ENCODE measurements around the gene ZDHHC4.

ZDHHC4 gene

DNA sequence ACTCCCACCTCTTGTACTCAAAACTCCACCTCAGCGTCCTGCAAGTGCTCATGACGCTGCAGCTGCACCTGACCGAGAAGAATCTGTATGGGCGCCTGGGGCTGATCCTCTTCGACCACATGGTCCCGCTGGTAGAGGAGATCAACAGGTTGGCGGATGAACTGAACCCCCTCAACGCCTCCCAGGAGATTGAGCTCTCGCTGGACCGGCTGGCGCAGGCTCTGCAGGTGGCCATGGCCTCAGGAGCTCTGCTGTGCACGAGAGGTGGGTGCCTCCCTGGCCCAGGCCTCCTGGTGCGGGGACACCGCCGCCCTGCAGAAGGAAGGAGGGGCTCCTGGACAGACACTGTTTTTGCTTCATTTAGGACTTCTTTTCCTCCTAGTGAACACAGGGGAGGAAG, 22.8 kb downstream of the ZDHHC4 start:
- peaks cover 46 to 93% of the 10 kb centered on the region in 2 donors for H3K36me3 ChIP-seq (replicated peaks in 1 of 2; ENCODE audit: control insufficient read depth in 2 of 2, insufficient read depth in 2 of 2, low read length in 2 of 2)
- H2BK5ac ChIP-seq (ENCODE audit: low read length): no peak overlapping the region
- H2AK5ac ChIP-seq (ENCODE audit: low read depth, low read length): no peak overlapping the region
- no peaks in the 10 kb centered on the region for H3K27me3 ChIP-seq (ENCODE audit: control insufficient read depth in 3 of 3, insufficient read depth in 3 of 3, low read depth in 1 of 3, low read length in 3 of 3)
- H3K4me3 ChIP-seq (ENCODE audit: low read length in 2 of 2): no peak overlapping the region
- no peak overlapping the region for H2AFZ ChIP-seq (ENCODE audit: low read length)
- H4K8ac ChIP-seq (ENCODE audit: low read depth, low read length): no peak overlapping the region
- no peak overlapping the region for H2BK120ac ChIP-seq (ENCODE audit: low read depth, low read length)
- H3K4ac ChIP-seq (ENCODE audit: low read length): no peak overlapping the region
- no CpG with 5 or more reads among the region's 15 CpGs for WGBS, 2 donors (ENCODE audit: extremely low coverage in 2 of 2, insufficient read length in 2 of 2, insufficient replicate concordance in 1 of 2)
- H3K79me1 ChIP-seq (ENCODE audit: low read depth, low read length): peaks cover 2% of the 10 kb centered on the region
- H3K27ac ChIP-seq (replicated peaks; ENCODE audit: low read length): no peak overlapping the region
- no peak overlapping the region for H2BK12ac ChIP-seq (ENCODE audit: low read length)
- H3K9me3 ChIP-seq (replicated peaks in 1 of 2; ENCODE audit: control insufficient read depth in 2 of 2, insufficient read depth in 1 of 2, low read depth in 1 of 2, low read length in 2 of 2): no peaks in the 10 kb centered on the region
- no peak overlapping the region for H2BK15ac ChIP-seq (ENCODE audit: low read length)
- H4K91ac ChIP-seq (ENCODE audit: low read depth, low read length, poor library complexity): no peak overlapping the region
- no peak overlapping the region for H3K14ac ChIP-seq (ENCODE audit: low read length)
- no peak for DNase-seq (ENCODE audit: low spot score)
- H3K23ac ChIP-seq (ENCODE audit: low read depth, low read length, poor library complexity): no peak overlapping the region
- H3K4me1 ChIP-seq (ENCODE audit: control insufficient read depth in 2 of 2, insufficient read depth in 1 of 2, low read depth in 1 of 2, low read length in 2 of 2): no peaks in the 10 kb centered on the region
- H3K18ac ChIP-seq (ENCODE audit: low read length): no peak overlapping the region
- H3K9ac ChIP-seq (ENCODE audit: low read depth, low read length, poor library complexity): no peak overlapping the region
- no peak overlapping the region for H3K4me2 ChIP-seq (ENCODE audit: insufficient read depth, low read length, poor library complexity, severe bottlenecking)

DNA sequence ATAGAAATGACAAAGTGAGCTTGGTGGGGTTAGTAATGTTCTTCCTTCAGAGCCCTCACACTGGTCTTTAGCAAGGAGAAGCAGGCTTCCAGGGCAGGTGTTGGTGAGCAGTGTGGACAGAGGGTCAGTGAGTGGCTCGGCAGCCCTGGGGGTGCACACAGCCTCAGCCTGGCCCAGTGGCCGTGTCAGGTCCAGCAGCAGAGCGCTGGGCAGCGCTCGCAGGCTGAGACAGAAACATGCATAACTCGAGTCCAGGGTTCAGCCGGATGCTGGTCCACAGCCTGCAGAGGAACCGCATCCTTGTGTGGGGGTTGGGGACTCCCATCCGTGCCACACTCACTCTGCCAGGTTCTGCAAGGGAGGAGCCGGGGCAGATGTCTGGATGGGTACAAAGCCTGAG, 27.2 kb downstream of the ZDHHC4 start:
- Histone ChIP-seq H3K27ac (replicated peaks; ENCODE audit: low read length) (no peak overlapping the region), H3K27me3 (ENCODE audit: control insufficient read depth in 3 of 3, insufficient read depth in 3 of 3, low read depth in 1 of 3, low read length in 3 of 3) (no peaks in the 10 kb centered on the region), H2AFZ (ENCODE audit: low read length) (no peak overlapping the region), H4K91ac (ENCODE audit: low read depth, low read length, poor library complexity) (no peak overlapping the region), H3K4me2 (ENCODE audit: insufficient read depth, low read length, poor library complexity, severe bottlenecking) (no peak overlapping the region), H3K23ac (ENCODE audit: low read depth, low read length, poor library complexity) (peak overlapping the region; percentile 20), H3K4me1 (ENCODE audit: control insufficient read depth in 2 of 2, insufficient read depth in 1 of 2, low read depth in 1 of 2, low read length in 2 of 2) (no peaks in the 10 kb centered on the region), H3K14ac (ENCODE audit: low read length) (no peak overlapping the region), H3K9ac (ENCODE audit: low read depth, low read length, poor library complexity) (peak overlapping the region; percentile 32), H3K18ac (ENCODE audit: low read length) (no peak overlapping the region), H3K4me3 (ENCODE audit: low read length in 2 of 2) (no peak overlapping the region), H3K36me3 (replicated peaks in 1 of 2; ENCODE audit: control insufficient read depth in 2 of 2, insufficient read depth in 2 of 2, low read length in 2 of 2) (peaks cover 21 to 85% of the 10 kb centered on the region in 2 donors), H2BK12ac (ENCODE audit: low read length) (no peak overlapping the region), H2AK5ac (ENCODE audit: low read depth, low read length) (no peak overlapping the region), H2BK5ac (ENCODE audit: low read length) (no peak overlapping the region), H3K9me3 (replicated peaks in 1 of 2; ENCODE audit: control insufficient read depth in 2 of 2, insufficient read depth in 1 of 2, low read depth in 1 of 2, low read length in 2 of 2) (no peaks in the 10 kb centered on the region), H2BK120ac (ENCODE audit: low read depth, low read length) (no peak overlapping the region), H2BK15ac (ENCODE audit: low read length) (no peak overlapping the region), H3K79me1 (ENCODE audit: low read depth, low read length) (no peaks in the 10 kb centered on the region), H4K8ac (ENCODE audit: low read depth, low read length) (no peak overlapping the region), H3K4ac (ENCODE audit: low read length) (no peak overlapping the region)
- WGBS, 2 donors (ENCODE audit: extremely low coverage in 2 of 2, insufficient read length in 2 of 2, insufficient replicate concordance in 1 of 2): no CpG with 5 or more reads among the region's 10 CpGs
- no peak for DNase-seq (ENCODE audit: low spot score)

DNA sequence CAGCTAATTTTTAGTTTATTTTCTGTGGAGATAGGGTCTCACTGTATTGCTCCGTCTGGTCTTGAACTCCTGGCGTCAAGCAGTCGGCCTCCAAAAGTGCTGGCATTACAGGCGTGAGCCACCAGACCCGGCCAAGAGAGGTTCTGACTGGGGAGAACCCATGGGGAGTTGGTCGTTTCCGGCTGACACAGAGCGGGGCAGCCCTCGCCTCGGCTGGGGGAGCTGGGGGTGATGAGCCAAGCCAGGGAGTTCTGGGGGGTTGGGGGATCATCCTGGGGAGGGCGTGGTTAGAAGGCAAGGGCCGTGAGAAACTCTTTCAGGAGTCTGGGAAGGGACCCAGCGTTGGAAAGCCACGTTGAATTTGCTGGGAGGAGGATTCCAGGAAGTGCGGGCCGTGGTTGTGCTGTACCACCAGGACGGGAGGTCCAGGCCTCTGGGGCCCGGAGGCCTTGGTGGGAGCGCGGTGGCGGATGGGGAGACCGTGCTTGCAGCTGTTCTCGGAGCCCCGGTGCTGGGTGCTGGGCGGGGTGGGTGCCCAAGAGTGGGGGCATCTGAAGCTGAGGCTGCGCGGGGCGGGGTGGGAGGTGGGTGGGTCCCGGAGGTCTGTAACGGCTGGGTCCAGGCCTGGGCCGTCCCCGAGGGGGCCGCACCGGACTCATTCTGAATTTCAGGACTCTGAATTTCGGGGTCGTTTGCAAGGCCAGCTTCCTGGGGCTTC, 29.8 kb downstream of the ZDHHC4 start:
- no peak overlapping the region for H2BK12ac ChIP-seq (ENCODE audit: low read length)
- H2BK120ac ChIP-seq (ENCODE audit: low read depth, low read length): no peak overlapping the region
- H2BK5ac ChIP-seq (ENCODE audit: low read length): no peak overlapping the region
- no peak overlapping the region for H4K91ac ChIP-seq (ENCODE audit: low read depth, low read length, poor library complexity)
- no peak overlapping the region for H2BK15ac ChIP-seq (ENCODE audit: low read length)
- H3K4me3 ChIP-seq (ENCODE audit: low read length in 2 of 2): no peak overlapping the region
- no peak for DNase-seq (ENCODE audit: low spot score)
- no peak overlapping the region for H2AK5ac ChIP-seq (ENCODE audit: low read depth, low read length)
- no peaks in the 10 kb centered on the region for H3K9me3 ChIP-seq (replicated peaks in 1 of 2; ENCODE audit: control insufficient read depth in 2 of 2, insufficient read depth in 1 of 2, low read depth in 1 of 2, low read length in 2 of 2)
- H3K18ac ChIP-seq (ENCODE audit: low read length): no peak overlapping the region
- no peak overlapping the region for H2AFZ ChIP-seq (ENCODE audit: low read length)
- no peak overlapping the region for H3K14ac ChIP-seq (ENCODE audit: low read length)
- H3K4ac ChIP-seq (ENCODE audit: low read length): no peak overlapping the region
- H4K8ac ChIP-seq (ENCODE audit: low read depth, low read length): no peak overlapping the region
- peaks cover 14 to 62% of the 10 kb centered on the region in 2 donors for H3K36me3 ChIP-seq (replicated peaks in 1 of 2; ENCODE audit: control insufficient read depth in 2 of 2, insufficient read depth in 2 of 2, low read length in 2 of 2)
- no peaks in the 10 kb centered on the region for H3K79me1 ChIP-seq (ENCODE audit: low read depth, low read length)
- H3K4me2 ChIP-seq (ENCODE audit: insufficient read depth, low read length, poor library complexity, severe bottlenecking): no peak overlapping the region
- H3K9ac ChIP-seq (ENCODE audit: low read depth, low read length, poor library complexity): no peak overlapping the region
- no peaks in the 10 kb centered on the region for H3K27me3 ChIP-seq (ENCODE audit: control insufficient read depth in 3 of 3, insufficient read depth in 3 of 3, low read depth in 1 of 3, low read length in 3 of 3)
- no peak overlapping the region for H3K23ac ChIP-seq (ENCODE audit: low read depth, low read length, poor library complexity)
- H3K4me1 ChIP-seq (ENCODE audit: control insufficient read depth in 2 of 2, insufficient read depth in 1 of 2, low read depth in 1 of 2, low read length in 2 of 2): no peaks in the 10 kb centered on the region
- no peak overlapping the region for H3K27ac ChIP-seq (replicated peaks; ENCODE audit: low read length)
- WGBS, 2 donors (ENCODE audit: extremely low coverage in 2 of 2, insufficient read length in 2 of 2, insufficient replicate concordance in 1 of 2): no CpG with 5 or more reads among the region's 36 CpGs

DNA sequence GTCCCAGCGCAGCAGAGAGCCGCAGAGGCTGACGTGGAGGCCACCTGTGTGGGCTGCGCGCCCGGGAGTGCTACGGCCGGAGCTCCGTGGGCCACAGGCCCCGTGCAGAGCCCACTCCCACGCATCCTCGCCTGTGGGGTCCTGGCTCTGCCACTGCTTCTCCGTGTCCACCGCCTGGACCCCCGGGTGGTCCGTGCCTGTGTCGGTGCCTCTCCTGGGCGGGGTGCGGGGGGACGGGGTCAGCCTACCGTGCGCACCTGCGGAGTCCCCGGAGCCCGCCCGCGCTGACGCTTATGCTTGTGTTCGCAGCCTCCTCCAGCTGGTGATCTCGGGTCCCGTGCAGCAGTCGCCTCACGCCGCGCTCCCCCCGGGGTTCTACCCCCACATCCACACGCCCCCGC, 30.4 kb downstream of the ZDHHC4 start:
- no peak overlapping the region for H3K4me2 ChIP-seq (ENCODE audit: insufficient read depth, low read length, poor library complexity, severe bottlenecking)
- no peak overlapping the region for H2BK5ac ChIP-seq (ENCODE audit: low read length)
- peaks cover 11 to 56% of the 10 kb centered on the region in 2 donors for H3K36me3 ChIP-seq (replicated peaks in 1 of 2; ENCODE audit: control insufficient read depth in 2 of 2, insufficient read depth in 2 of 2, low read length in 2 of 2)
- H2BK120ac ChIP-seq (ENCODE audit: low read depth, low read length): no peak overlapping the region
- no peak overlapping the region for H3K14ac ChIP-seq (ENCODE audit: low read length)
- no peak overlapping the region for H2AFZ ChIP-seq (ENCODE audit: low read length)
- H2AK5ac ChIP-seq (ENCODE audit: low read depth, low read length): no peak overlapping the region
- H4K91ac ChIP-seq (ENCODE audit: low read depth, low read length, poor library complexity): no peak overlapping the region
- no peak overlapping the region for H3K4me3 ChIP-seq (ENCODE audit: low read length in 2 of 2)
- no peaks in the 10 kb centered on the region for H3K4me1 ChIP-seq (ENCODE audit: control insufficient read depth in 2 of 2, insufficient read depth in 1 of 2, low read depth in 1 of 2, low read length in 2 of 2)
- no peak for DNase-seq (ENCODE audit: low spot score)
- WGBS, 2 donors (ENCODE audit: extremely low coverage in 2 of 2, insufficient read length in 2 of 2, insufficient replicate concordance in 1 of 2): no CpG with 5 or more reads among the region's 38 CpGs
- no peak overlapping the region for H4K8ac ChIP-seq (ENCODE audit: low read depth, low read length)
- H3K18ac ChIP-seq (ENCODE audit: low read length): no peak overlapping the region
- no peak overlapping the region for H3K9ac ChIP-seq (ENCODE audit: low read depth, low read length, poor library complexity)
- H3K27me3 ChIP-seq (ENCODE audit: control insufficient read depth in 3 of 3, insufficient read depth in 3 of 3, low read depth in 1 of 3, low read length in 3 of 3): no peaks in the 10 kb centered on the region
- H3K27ac ChIP-seq (replicated peaks; ENCODE audit: low read length): no peak overlapping the region
- H3K23ac ChIP-seq (ENCODE audit: low read depth, low read length, poor library complexity): no peak overlapping the region
- no peaks in the 10 kb centered on the region for H3K79me1 ChIP-seq (ENCODE audit: low read depth, low read length)
- H3K4ac ChIP-seq (ENCODE audit: low read length): no peak overlapping the region
- no peaks in the 10 kb centered on the region for H3K9me3 ChIP-seq (replicated peaks in 1 of 2; ENCODE audit: control insufficient read depth in 2 of 2, insufficient read depth in 1 of 2, low read depth in 1 of 2, low read length in 2 of 2)
- H2BK12ac ChIP-seq (ENCODE audit: low read length): no peak overlapping the region
- no peak overlapping the region for H2BK15ac ChIP-seq (ENCODE audit: low read length)

All from neuronal stem cell (in vitro differentiated cells).